MG63 (cell line): ENCODE data around the gene ETV5. TPM values are rescaled to one million over a fixed set of nuclear protein-coding genes. Genes with fewer than 3 reads are reported as not detected.

Source experiments
- DNase-seq: peaks from one replicate; pipeline ENCODE4 v3.0.0-alpha.2; 2020
- H3K27me3 ChIP-seq: fragments of 250-450 bp; sonication (Bioruptor Pico); 2 replicates; pipeline ENCODE4 v1.5.1; 2020; ENCODE audit warnings: mild to moderate bottlenecking, moderate library complexity
- H3K36me3 ChIP-seq: fragments of 250-450 bp; sonication (Bioruptor Pico); 2 replicates; pipeline ENCODE4 v1.5.1; 2020; ENCODE audit warnings: mild to moderate bottlenecking, moderate library complexity
- H3K4me3 ChIP-seq: fragments of 250-450 bp; sonication (Bioruptor Pico); 2 replicates; pipeline ENCODE4 v1.5.1; 2020; ENCODE audit warnings: mild to moderate bottlenecking, moderate library complexity
- H3K9me3 ChIP-seq: fragments of 250-450 bp; sonication (Bioruptor Pico); 2 replicates; pipeline ENCODE4 v1.5.1; 2020; ENCODE audit warnings: mild to moderate bottlenecking, moderate library complexity
- total RNA-seq: library from RNA; depleted of rRNA; stranded (reverse); fragments of >200 nt; shearing (Covaris generic); gene quantifications from 2 replicates; pipeline ENCODE4 v1.2.3, GENCODE V29; 2014; ENCODE audit warnings: low replicate concordance; rRNA removed

ETV5 gene
- total RNA-seq: 21.8 and 36.4 TPM in 2 replicates

DNA sequence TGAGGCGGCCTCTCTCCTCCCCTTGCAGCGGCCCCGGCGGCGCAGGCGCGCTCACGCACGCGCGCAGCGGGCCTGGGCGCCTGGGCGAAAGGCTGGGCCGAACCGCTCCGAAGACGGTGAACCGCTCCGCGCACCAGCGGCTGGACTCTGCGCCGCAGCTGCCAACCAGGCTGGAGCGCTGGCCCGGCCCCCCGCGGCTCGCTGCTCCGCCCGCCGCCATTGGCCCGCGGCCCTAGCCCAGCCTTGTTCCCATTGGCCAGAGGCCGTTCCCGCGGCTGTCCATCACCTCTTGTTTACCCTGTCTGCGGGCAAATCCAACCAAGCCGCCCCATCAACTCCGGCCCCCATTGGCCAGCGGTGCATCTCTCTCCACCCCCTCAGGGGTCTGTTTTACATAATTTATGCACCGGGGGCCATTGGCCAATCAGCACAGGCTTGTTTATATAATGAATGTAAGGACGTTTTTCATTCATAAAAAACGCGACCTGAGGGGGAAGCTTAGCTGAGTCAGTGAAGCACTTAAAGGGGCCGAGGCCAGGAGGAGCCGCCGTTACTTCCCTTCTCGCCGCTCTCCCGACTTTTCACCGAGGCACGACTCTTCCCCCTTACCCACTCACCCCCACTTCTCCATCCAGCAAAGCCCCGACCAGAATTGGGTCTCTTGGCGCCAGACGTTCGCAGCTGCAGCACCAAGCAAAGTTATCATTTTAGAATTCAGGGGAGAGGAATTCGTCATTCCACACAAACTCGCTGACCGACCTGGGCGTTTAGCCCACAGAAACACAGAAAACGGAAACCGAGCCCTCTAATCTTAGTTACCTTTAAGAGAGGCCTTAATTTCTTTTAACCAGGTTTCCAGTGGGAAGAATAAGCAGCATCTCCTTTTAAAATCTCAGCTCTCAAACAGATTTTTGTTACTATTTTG is at the start of gene ETV5:
TSS of gene ETV5 (minus strand) at position 149 of the 925 bp plus-strand sequence. CDS start 3,221 bp downstream, outside the sequence.
- H3K9me3 ChIP-seq: no peaks in the 10 kb centered on the region
- peak; percentile 100 for DNase-seq
- peak within 1 kb of the TSS; percentile 80 for H3K4me3 ChIP-seq
- H3K27me3 ChIP-seq: no peaks in the 10 kb centered on the region
- H3K36me3 ChIP-seq: peaks cover 14% of the 10 kb centered on the region

DNA sequence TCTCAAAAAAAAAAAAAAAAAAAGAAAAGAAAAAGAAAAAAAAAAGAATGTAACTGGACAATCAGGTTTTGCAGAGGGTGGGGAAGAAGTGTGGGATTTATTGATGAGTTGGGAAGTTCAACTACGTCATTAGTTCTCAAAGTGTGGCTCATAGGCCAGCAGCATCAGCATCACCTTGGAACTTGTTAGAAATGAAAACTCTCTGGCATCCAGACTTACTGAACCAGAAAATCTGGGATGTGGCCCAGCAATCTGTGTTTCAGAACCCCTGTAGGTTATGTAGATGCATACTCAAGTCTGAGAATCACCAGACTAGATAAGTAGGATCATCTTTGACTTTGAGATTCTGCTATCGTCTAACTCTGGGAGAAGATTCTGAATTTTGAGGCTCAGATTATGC is 45.8 kb upstream of the ETV5 start:
- no peak for DNase-seq
- H3K27me3 ChIP-seq: no peaks in the 10 kb centered on the region
- no peaks in the 10 kb centered on the region for H3K9me3 ChIP-seq
- no peaks in the 10 kb centered on the region for H3K36me3 ChIP-seq
- H3K4me3 ChIP-seq: no peak overlapping the region

DNA sequence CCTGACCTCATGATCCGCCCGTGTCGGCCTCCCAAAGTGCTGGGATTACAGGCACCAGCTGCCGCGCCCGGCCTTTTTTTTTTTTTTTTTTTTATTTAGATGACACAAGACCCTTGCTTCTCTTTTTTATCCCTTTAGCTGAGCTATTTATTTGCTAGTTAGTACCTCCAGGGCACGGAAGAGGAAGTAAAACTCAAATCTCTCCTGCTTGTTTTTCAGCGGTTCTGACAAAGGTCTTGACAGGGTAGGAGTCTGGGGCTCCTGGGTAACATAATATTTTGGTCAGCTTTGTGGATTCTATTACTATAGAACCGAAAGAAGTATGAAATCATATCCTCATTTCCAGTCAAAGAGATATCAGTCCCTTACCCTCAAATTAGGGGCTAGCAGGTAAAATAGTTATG is 44.0 kb upstream of the ETV5 start:
- Histone ChIP-seq H3K27me3 (no peaks in the 10 kb centered on the region), H3K36me3 (no peaks in the 10 kb centered on the region)
- DNase-seq: no peak

DNA sequence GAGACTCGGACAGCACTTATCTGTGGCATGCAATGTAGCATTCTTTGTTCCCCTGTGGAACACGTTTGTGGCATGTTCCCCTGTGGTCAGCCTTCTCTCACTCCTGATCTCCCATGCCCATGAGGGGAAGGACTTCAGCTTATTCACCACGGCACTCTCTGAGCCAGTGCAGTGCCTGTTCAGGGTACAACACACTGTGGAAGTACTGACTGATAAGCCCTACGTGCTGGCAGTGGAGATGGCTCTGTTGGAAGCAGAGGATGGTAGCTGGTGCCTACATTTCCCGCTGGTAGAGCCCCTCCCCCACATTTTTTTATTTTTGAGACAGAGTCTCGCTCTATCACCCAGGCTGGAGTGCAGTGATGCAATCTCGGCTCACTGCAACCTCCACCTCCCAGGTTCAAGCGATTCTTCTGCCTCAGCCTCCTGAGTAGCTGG is 43.5 kb upstream of the ETV5 start:
- no peak for DNase-seq
- H3K9me3 ChIP-seq: no peaks in the 10 kb centered on the region
- H3K27me3 ChIP-seq: no peaks in the 10 kb centered on the region
- H3K36me3 ChIP-seq: no peaks in the 10 kb centered on the region
- H3K4me3 ChIP-seq: no peak overlapping the region

More for the DNA sequence above, 44.0 kb upstream of the ETV5 start:
- no peaks in the 10 kb centered on the region for H3K9me3 ChIP-seq
- no peak overlapping the region for H3K4me3 ChIP-seq

DNA sequence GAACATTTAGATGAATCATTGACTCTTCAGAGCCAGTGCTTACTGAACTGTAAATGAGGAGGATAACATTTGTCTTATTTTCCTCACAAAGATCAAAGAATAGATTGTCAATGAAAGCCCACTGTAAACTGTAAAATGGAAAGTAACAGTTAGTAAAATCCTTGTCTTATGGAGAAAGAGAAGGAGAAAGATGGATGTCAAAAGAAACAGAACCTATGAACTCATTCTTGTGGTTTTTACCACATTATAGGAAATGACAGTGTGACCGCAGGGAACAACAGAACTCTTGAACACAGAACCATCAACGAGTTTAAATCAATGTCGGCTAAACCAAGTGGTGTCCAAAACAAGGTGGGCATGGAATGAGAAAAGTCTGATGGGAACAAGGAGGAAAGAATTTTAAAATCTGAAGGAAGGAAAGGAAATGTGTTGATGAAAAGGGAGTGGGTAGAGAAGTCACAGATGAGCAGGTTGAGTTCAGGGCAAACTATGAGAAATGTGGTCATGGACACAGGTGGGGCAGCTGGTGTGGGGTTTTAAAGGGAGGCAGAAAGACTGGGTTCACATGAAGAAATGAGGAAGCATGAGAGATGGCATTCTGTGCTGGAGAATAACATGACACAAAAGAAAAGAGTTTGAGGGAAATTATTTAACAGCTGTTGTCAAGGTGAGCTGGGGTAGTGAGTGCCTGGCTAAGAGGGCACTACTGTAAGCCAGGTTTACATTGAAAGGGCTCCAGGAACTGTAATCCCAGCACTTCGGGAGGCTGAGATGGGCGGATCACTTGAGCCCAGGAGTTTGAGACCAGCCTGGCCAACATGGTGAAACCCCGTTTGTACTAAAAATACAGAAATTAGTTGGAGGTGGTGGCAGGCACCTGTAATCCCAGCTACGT is 42.4 kb upstream of the ETV5 start:
- Histone ChIP-seq H3K9me3 (no peaks in the 10 kb centered on the region), H3K4me3 (no peak overlapping the region), H3K27me3 (no peaks in the 10 kb centered on the region), H3K36me3 (no peaks in the 10 kb centered on the region)
- no peak for DNase-seq

DNA sequence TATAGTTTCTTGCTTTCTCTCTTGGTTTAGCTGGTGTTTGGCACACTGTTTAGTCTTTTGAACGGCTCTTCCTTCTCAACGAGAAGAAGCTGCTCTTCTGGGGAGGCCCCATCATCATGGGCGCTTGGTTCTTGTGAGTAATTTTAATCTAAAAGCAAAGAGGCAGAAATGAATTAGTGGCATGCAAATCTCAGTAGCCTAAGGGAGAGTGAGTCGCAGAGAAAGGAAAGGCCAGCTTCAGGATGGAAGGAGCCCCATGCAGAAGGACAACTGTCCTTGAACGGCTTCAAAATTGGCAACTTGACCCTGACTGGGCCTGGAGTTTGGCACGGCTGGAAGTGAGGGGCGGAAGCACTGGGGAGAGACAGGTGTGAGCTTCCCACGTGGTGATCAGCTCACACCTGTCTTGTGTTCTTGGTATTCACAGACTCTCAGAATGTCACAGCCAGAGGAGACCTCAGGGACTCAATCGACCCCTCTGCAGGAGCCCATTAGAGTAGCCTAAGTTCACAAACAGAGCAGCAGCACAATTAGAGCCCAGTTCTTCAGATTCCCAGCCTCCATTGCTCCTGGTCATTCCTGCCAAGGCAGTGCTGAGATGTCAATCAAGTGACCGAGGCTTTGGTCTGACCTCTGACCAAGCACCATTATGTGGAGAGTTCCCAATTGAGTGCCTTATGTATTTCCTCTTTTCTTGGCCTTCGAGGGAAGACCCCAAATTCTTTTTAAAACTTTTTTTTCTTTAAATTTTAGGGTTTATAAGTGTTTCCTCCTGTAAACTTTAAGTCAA is 41.3 kb upstream of the ETV5 start:
- Histone ChIP-seq H3K36me3 (no peaks in the 10 kb centered on the region), H3K4me3 (no peak overlapping the region), H3K9me3 (no peaks in the 10 kb centered on the region), H3K27me3 (no peaks in the 10 kb centered on the region)
- no peak for DNase-seq

DNA sequence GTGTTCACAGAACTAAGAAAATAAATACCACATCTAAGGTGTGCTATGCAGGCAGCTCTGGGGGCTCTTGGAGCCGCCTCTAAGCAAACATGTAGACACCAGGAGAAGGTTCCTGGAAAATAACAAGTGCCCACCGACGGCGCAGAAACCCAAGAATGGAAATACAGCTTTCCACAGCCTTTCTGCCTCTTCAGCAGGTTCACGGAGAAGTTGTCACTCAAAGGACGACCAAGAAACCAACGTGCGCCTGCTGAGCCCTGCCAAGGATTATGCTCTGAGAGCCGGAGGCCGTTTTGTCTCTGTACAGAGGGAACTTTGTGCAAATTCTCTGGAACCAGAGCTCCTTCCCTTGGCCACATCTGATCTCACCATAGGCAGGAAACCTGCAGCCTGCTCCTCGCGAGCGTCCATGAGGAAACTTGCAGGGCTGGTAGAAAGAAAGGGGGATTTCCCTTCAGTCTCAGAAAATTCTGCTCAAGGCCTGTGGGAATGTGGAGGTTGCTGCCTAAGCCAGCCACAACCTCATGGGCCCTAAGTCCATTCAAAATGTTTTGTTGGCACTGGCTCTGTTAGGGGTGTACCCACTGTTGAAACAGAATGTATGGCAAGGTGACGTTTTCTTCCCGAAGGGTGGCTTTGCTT is 40.6 kb upstream of the ETV5 start:
- no peak overlapping the region for H3K4me3 ChIP-seq
- DNase-seq: no peak
- no peaks in the 10 kb centered on the region for H3K27me3 ChIP-seq
- H3K36me3 ChIP-seq: no peaks in the 10 kb centered on the region
- H3K9me3 ChIP-seq: no peaks in the 10 kb centered on the region

DNA sequence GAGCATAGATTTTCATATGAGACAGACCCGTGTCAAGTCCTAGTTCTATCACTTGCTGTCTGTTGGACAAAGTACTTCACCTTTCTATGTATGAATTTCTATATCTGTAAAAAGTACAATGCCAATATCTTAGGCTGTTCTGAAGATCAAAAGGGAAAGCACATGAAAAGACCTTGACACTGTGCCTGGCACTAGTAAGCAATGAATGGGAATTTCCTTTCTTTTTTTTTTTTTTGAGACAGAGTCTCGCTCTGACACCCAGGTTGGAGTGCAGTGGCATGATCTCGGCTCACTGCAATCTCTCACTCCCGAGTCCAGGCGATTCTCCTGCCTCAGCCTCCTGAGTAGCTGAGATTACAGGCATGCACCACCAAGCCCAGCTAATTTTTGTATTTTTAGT is 35.4 kb upstream of the ETV5 start:
- H3K27me3 ChIP-seq: 0 out of 2 replicates have a peak, but pooled peaks cover 2% of the 10 kb centered on the region
- H3K4me3 ChIP-seq: no peak overlapping the region
- H3K36me3 ChIP-seq: no peaks in the 10 kb centered on the region
- DNase-seq: no peak
- no peaks in the 10 kb centered on the region for H3K9me3 ChIP-seq

DNA sequence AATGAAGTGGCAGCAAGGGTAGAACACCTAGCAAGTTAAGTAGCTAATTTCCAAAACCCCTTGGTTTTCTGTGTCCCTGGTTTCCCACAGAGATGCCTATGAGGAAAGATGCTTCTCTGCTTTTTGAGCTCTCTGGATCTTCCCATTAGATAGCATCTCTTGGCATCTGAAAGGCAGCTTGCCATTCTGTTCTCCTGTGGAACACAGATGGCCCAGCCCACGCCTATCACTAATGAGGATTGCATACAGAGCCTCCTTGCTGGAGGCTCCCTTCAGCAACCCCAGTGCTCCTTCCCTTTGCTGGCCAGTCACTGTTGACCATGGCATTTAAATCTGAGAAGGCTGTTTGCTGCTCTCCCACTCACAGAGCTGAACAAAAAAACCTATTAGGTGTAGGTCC is 34.4 kb upstream of the ETV5 start:
- Histone ChIP-seq H3K27me3 (0 out of 2 replicates have a peak, but pooled peaks cover 2% of the 10 kb centered on the region), H3K4me3 (no peak overlapping the region), H3K9me3 (no peaks in the 10 kb centered on the region), H3K36me3 (no peaks in the 10 kb centered on the region)
- DNase-seq: no peak

DNA sequence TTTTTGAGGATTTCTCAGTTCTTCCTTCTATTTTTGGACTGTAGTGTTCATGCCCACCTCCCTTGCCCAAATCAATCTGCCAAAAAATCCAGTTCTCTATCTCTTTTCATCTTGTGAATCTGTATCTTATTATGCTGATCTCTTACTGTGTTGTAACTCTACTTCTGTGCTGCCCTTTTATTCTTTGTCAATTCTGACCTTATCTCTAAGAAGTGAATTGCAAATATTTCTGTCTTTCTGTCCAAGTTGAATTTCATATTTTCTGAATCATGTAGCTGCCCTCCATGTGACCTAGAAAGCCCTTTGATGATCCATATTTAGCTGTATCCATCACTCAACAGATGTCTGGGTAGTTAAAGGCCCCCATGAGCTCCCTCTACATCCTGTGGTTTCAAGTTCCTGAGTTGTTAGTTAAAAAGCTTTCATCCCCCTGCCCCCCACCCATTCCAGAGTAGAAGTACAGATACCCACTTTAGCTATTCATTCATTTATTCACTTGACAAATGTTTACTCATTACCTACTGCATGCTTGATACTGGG is 33.6 kb upstream of the ETV5 start:
- H3K27me3 ChIP-seq: 0 out of 2 replicates have a peak, but pooled peaks cover 2% of the 10 kb centered on the region
- DNase-seq: no peak
- no peak overlapping the region for H3K4me3 ChIP-seq
- no peaks in the 10 kb centered on the region for H3K9me3 ChIP-seq
- H3K36me3 ChIP-seq: no peaks in the 10 kb centered on the region

DNA sequence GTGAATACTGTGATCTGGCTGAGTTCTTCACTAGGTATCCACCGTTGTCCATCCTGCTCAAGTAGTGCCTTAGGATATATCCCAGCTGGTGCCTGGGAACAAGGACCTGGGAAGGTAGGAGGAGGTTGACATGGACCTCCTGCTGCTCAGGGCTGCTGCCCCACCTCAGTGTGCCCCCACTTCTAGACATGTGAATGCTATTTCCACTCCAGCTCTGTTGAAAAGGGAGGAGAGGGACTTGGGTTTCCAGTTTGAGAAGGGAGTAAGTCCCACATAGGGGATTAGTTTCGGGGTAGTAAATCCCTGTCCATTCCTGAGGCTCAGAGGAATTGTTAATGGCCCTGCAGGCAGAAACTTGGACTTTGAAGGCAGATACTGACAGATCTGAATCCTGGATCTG is 32.9 kb upstream of the ETV5 start:
- Histone ChIP-seq H3K27me3 (0 out of 2 replicates have a peak, but pooled peaks cover 2% of the 10 kb centered on the region), H3K36me3 (no peaks in the 10 kb centered on the region), H3K4me3 (no peak overlapping the region), H3K9me3 (no peaks in the 10 kb centered on the region)
- no peak for DNase-seq

DNA sequence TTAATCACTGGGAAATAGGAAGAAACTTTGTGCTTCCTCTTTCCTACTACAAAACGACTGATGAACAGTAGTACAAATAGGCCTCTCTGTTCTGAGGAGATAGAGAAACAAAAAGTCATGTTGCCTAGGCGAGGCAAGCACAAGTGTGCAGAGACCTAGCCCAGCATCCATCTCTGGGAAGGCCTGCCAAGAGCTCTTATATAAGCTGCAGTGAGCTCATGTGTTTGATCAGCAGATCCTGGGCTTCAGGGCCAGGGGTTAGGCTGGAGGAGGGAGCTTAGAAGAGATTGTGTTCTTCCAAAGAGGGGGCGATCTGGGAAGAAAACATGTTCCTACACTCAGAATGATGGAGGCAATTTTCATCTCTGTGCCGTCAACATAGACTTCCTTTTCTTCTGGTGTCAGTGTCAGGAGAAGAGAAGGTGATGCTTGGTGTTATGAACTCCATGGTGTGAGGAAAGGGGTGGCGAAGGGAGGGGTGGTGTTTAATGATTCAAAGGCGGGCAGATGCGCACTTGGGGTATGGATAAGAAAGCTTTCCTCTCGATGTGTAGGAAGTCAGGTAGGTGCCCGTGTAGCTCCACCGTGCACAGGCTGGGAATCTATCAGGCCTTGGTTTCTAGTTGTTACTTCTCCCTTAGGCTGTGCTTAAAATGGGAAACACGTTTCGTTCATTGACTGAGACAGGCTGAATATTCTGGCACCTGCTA is 29.5 kb upstream of the ETV5 start:
- Histone ChIP-seq H3K4me3 (no peak overlapping the region), H3K27me3 (0 out of 2 replicates have a peak, but pooled peaks cover 2% of the 10 kb centered on the region), H3K9me3 (no peaks in the 10 kb centered on the region), H3K36me3 (no peaks in the 10 kb centered on the region)
- DNase-seq: no peak

DNA sequence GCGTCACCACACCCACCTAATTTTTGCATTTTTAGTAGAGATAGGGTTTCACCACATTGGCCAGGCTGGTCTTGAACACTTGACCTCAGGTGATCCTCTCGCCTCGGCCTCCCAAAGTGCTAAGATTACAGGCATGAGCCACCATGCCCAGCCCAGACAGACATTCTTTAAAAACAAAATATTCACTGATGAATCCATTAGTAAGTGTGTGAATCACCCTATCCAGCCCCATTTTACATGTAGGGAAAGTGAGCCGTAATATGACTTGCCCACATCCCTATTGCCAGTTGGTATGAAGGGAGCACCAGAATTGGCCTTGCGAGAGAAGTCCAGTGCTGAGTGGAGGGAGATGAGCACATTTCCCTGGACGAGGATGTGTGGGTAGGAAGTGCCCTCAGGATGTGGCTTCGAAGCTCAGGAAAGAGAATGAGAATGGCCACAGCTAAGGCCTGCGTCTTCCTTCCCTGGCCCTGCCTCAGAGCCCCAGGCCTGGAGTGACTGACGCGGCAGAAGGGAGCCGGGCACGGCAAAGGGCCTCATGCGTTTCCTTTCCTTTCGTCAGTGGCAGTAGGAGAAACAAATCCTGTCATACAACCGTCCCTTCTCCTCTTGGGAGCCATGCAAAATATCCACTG is 28.3 kb upstream of the ETV5 start:
- Histone ChIP-seq H3K4me3 (no peak overlapping the region), H3K9me3 (no peaks in the 10 kb centered on the region), H3K27me3 (no peaks in the 10 kb centered on the region), H3K36me3 (no peaks in the 10 kb centered on the region)
- no peak for DNase-seq

DNA sequence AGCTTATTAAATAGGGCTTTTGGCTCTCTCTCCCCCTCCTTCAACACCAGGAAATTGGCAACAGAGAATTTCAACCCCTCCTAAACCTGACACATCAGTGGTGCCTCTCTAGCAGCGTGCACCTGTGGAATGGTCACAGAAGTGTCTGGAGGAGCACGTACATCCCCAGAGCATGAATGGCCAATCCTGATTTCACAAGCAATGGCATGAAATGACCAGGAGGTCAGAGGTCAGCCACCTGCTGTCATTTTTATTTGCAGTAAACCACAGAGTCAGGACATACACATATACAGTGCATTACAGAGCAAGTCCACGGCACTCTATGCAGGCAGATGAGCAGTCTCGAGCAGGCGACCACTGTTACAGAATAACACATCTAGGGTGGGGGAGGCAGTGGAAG is 25.1 kb upstream of the ETV5 start:
- no peak for DNase-seq
- no peaks in the 10 kb centered on the region; the same call in 1 of the 2 replicates for H3K27me3 ChIP-seq

DNA sequence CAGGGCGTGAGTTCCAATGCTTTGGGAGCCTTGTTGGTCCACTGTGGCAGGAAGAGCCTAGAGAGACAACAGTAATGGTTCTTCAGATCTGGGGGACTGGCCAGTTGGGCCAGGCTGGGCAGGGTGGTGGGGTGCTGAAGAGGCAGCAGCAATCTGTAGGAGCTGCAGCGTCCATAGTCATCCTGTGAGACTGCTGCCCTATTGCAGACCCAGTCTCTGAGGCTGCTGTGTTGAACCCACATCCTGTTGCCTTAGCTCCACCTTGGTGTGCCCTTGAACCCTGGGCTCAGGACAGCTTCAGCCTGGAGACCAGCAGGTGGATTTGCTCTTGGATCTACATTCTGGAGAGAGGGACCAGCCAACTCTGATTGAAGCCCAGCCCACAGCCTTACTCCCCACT is 23.6 kb upstream of the ETV5 start:
- no peak overlapping the region for H3K4me3 ChIP-seq
- H3K36me3 ChIP-seq: no peaks in the 10 kb centered on the region
- H3K27me3 ChIP-seq: no peaks in the 10 kb centered on the region; the same call in 1 of the 2 replicates
- DNase-seq: no peak
- no peaks in the 10 kb centered on the region for H3K9me3 ChIP-seq

More for the DNA sequence above, 25.1 kb upstream of the ETV5 start:
- Histone ChIP-seq H3K4me3 (no peak overlapping the region), H3K36me3 (no peaks in the 10 kb centered on the region), H3K9me3 (no peaks in the 10 kb centered on the region)
